Gastroesophageal sphincter (tissue), 3 donors: ENCODE results near the gene PRUNE2.

Source experiments
- CTCF ChIP-seq, 4 experiments: fragments of 200-600 bp in 2 of 4; fragments of 450-650 bp in 2 of 4; sonication (generic) in 1 of 4; IDR thresholded peaks; one replicate each; pipeline ENCODE4 v1.5.1; 2017 to 2019; ENCODE audit warnings: antibody characterized with exemption in 4 of 4, mild to moderate bottlenecking in 2 of 4, moderate library complexity in 2 of 4
- POLR2A ChIP-seq, 2 donors: fragments of 450-650 bp; IDR thresholded peaks; one replicate each; pipeline ENCODE4 v1.6.1; 2017; ENCODE audit warnings: antibody characterized with exemption in 2 of 2, mild to moderate bottlenecking in 2 of 2, moderate library complexity in 1 of 2
- POLR2AphosphoS5 ChIP-seq: sonication (generic); formaldehyde crosslinking; IDR thresholded peaks from one replicate; pipeline ENCODE4 v1.6.1; 2017; ENCODE audit warnings: antibody characterized with exemption

- TF ChIP-seq POLR2AphosphoS5 (peak; percentile 53), CTCF (IDR thresholded peaks at IDR 0.05) (no peak), POLR2A (IDR thresholded peaks at IDR 0.05) (no peak)
Measured at GRCh38 chr9:76607730-76608436, 298.0 kb downstream of the PRUNE2 start.
